GM18508 (cell line): ENCODE data around the gene GPD2.
"Not testable (repeated sequence)": the region's sequence is repeated elsewhere in the genome, so short reads cannot be mapped to it uniquely, and the experiment has no call there.

Experiments used
- ATAC-seq: cut with Tn5 transposase; IDR thresholded peaks from one replicate; pipeline ENCODE4 v1.9.1; 2021; ENCODE audit warnings: moderate number of reproducible peaks; ENCODE audit not compliant: insufficient read depth, unreplicated experiment

GPD2 gene

GRCh38 chr2:156574112-156574511 lies 137.9 kb downstream of the GPD2 start:
- no peak for ATAC-seq

GRCh38 chr2:156576005-156576404 lies 139.8 kb downstream of the GPD2 start:
- no peak for ATAC-seq

- ATAC-seq: no peak
Measured at GRCh38 chr2:156580501-156580900, 144.3 kb downstream of the GPD2 start.

GRCh38 chr2:156581280-156581679 lies 145.1 kb downstream of the GPD2 start:
- ATAC-seq: no peak

GRCh38 chr2:156585457-156585856 lies 149.3 kb downstream of the GPD2 start:
- ATAC-seq: no peak

GRCh38 chr2:156586621-156587020 lies 150.4 kb downstream of the GPD2 start:
- no peak for ATAC-seq

- no peak for ATAC-seq
Measured at GRCh38 chr2:156589381-156590079, 153.4 kb downstream of the GPD2 start.

- no peak for ATAC-seq
Measured at GRCh38 chr2:156590085-156590739, 154.0 kb downstream of the GPD2 start.

- ATAC-seq: no peak
Measured at GRCh38 chr2:156592809-156593593, 156.8 kb downstream of the GPD2 start.

GRCh38 chr2:156593594-156593921 lies 157.4 kb downstream of the GPD2 start:
- ATAC-seq: no peak

GRCh38 chr2:156598563-156598962 lies 162.4 kb downstream of the GPD2 start:
- ATAC-seq: no peak

GRCh38 chr2:156600196-156600595 lies 164.0 kb downstream of the GPD2 start:
- no peak for ATAC-seq

GRCh38 chr2:156601855-156602551 lies 165.8 kb downstream of the GPD2 start:
- no peak for ATAC-seq

- ATAC-seq: no peak
Measured at GRCh38 chr2:156602552-156602933, 166.4 kb downstream of the GPD2 start.

- no peak for ATAC-seq
Measured at GRCh38 chr2:156615836-156616322, 179.7 kb downstream of the GPD2 start.

GRCh38 chr2:156618071-156618470 lies 181.9 kb downstream of the GPD2 start:
- not testable (repeated sequence) for ATAC-seq

- no peak for ATAC-seq
Measured at GRCh38 chr2:156619021-156619539, 182.9 kb downstream of the GPD2 start.

GRCh38 chr2:156622491-156622890 lies 186.3 kb downstream of the GPD2 start:
- ATAC-seq: no peak

GRCh38 chr2:156625360-156626170 lies 189.4 kb downstream of the GPD2 start:
- ATAC-seq: no peak

- ATAC-seq: no peak
Measured at GRCh38 chr2:156626931-156627330, 190.8 kb downstream of the GPD2 start.
